Neural crest cell (in vitro differentiated cells): ENCODE results near the gene CLCC1. TPM values are rescaled to one million over a fixed set of nuclear protein-coding genes. Genes with fewer than 3 reads are reported as not detected.
"Not testable (repeated sequence)": the region's sequence is repeated elsewhere in the genome, so short reads cannot be mapped to it uniquely, and the experiment has no call there.

Experiments used
- DNase-seq: peaks from one replicate; pipeline ENCODE4 v3.0.0; 2021; ENCODE audit warnings: low read depth, mixed read lengths, low spot score
- H3K27ac Mint-ChIP-seq: one replicate; pipeline ENCODE4 v1.8.0; 2021; ENCODE audit warnings: mild to moderate bottlenecking, mixed read lengths; ENCODE audit not compliant: unreplicated experiment
- H3K27me3 Mint-ChIP-seq: 2 replicates; pipeline ENCODE4 v1.8.0; 2021; ENCODE audit warnings: low read depth, mild to moderate bottlenecking, mixed read lengths
- H3K36me3 Mint-ChIP-seq: 2 replicates; pipeline ENCODE4 v1.8.0; 2021; ENCODE audit warnings: low read depth, mild to moderate bottlenecking, mixed read lengths
- H3K4me1 Mint-ChIP-seq: 2 replicates; pipeline ENCODE4 v1.8.0; 2021; ENCODE audit warnings: mixed read lengths
- H3K4me3 Mint-ChIP-seq: one replicate; pipeline ENCODE4 v1.8.0; 2021; ENCODE audit warnings: mild to moderate bottlenecking, mixed read lengths
- H3K9me3 Mint-ChIP-seq: 2 replicates; pipeline ENCODE4 v1.8.0; 2021; ENCODE audit warnings: mixed read lengths
- total RNA-seq: library from RNA; stranded (reverse); gene quantifications from 2 replicates; pipeline ENCODE4 v1.2.1, GENCODE V29; 2021
- TF ChIP-seq, protein P1 (sequence below): fragments of 200-600 bp; sonication (generic); conservative IDR thresholded peaks from 2 replicates; pipeline ENCODE4 v1.5.0; 2021; ENCODE audit warnings: antibody characterized with exemption, mild to moderate bottlenecking

The CLCC1 gene
- total RNA-seq, 1 donor from 2014 or later = 42.7 TPM

DNA sequence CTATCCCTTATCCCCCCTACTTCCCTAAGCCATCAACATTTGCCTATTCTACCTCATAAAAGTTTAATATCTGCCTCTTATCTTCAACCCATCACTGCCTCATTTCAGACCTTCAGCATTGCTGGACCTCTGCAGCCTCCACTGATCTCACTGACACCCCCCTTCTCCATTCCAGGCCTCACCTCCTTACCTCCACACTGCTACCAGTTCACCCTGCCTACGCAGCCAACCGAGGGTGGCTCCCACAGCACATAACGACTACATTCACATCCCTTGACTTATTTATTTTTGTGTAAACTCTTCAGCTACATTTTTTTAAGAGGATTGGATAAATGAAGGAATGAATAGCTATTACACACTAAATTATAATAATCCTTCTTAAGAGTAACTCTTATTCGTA is 14.2 kb downstream of the CLCC1 start:
- TF ChIP-seq, protein P1, sequence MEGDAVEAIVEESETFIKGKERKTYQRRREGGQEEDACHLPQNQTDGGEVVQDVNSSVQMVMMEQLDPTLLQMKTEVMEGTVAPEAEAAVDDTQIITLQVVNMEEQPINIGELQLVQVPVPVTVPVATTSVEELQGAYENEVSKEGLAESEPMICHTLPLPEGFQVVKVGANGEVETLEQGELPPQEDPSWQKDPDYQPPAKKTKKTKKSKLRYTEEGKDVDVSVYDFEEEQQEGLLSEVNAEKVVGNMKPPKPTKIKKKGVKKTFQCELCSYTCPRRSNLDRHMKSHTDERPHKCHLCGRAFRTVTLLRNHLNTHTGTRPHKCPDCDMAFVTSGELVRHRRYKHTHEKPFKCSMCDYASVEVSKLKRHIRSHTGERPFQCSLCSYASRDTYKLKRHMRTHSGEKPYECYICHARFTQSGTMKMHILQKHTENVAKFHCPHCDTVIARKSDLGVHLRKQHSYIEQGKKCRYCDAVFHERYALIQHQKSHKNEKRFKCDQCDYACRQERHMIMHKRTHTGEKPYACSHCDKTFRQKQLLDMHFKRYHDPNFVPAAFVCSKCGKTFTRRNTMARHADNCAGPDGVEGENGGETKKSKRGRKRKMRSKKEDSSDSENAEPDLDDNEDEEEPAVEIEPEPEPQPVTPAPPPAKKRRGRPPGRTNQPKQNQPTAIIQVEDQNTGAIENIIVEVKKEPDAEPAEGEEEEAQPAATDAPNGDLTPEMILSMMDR = no peak
- DNase-seq = no peak
- Mint-ChIP-seq H3K27me3 (no peaks in the 10 kb centered on the region), H3K4me3 (no peak overlapping the region), H3K4me1 (peaks cover 11% of the 10 kb centered on the region), H3K36me3 (peaks cover 8% of the 10 kb centered on the region), H3K9me3 (no peaks in the 10 kb centered on the region), H3K27ac (no peak overlapping the region)

DNA sequence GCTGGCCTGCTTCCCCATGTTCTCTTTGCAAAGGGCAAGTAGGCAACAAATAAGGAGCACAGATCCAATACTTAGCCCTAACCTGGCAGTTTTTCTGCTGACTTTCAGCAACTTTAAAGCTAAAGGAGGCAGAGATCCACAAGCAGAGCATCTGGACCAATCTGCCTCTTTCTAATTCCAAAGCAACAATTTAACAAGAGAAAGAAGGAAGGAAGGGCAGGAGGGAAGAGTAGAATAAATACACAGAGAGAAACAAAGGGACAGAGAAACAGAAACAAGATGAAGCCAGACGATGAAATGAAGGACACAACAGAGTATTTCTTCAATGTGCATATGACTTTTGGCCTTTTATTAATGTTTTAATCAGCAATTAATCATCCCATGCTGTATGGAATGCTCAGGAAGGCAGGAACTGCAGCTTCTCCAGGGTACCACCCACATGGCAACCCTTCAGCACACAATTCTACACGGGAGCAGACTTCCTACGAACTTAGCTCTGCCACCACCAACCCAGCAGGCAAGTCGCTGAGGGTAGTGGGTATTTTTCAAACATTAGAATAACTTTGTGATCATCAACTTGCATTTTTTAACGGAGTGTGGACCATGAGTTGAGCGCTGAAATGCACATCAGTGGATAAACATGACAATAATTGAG is 15.3 kb downstream of the CLCC1 start:
- H3K27ac Mint-ChIP-seq = no peak overlapping the region
- H3K9me3 Mint-ChIP-seq = no peaks in the 10 kb centered on the region
- H3K4me3 Mint-ChIP-seq = no peak overlapping the region

DNA sequence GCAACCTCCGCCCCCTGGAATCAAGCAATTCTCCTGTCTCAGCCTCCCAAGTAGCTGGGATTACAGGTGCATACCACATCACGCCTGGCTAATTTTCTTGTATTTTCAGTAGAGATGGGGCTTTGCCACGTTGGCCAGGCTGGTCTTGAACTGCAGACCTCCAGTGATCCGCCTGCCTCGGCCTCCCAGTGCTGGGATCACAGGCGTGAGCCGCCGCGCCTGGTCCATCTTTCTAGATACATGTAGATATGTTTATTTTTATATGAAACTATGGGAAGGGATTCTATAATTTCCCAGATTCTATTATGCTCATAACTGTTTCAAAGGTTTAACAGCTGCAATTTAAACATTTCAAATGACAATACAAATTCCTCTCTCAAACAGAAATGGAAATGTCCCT is 27.1 kb downstream of the CLCC1 start:
- Mint-ChIP-seq H3K36me3 (peaks cover 8% of the 10 kb centered on the region), H3K27me3 (no peaks in the 10 kb centered on the region), H3K27ac (no peak overlapping the region), H3K4me3 (no peak overlapping the region), H3K4me1 (no peaks in the 10 kb centered on the region), H3K9me3 (no peaks in the 10 kb centered on the region)
- TF ChIP-seq, protein P1 = no peak
- no peak for DNase-seq

More for the DNA sequence above, 15.3 kb downstream of the CLCC1 start:
- H3K4me1 Mint-ChIP-seq = peaks cover 11% of the 10 kb centered on the region
- peaks cover 6% of the 10 kb centered on the region for H3K36me3 Mint-ChIP-seq
- H3K27me3 Mint-ChIP-seq = no peaks in the 10 kb centered on the region
- TF ChIP-seq, protein P1 = no peak
- DNase-seq = no peak

DNA sequence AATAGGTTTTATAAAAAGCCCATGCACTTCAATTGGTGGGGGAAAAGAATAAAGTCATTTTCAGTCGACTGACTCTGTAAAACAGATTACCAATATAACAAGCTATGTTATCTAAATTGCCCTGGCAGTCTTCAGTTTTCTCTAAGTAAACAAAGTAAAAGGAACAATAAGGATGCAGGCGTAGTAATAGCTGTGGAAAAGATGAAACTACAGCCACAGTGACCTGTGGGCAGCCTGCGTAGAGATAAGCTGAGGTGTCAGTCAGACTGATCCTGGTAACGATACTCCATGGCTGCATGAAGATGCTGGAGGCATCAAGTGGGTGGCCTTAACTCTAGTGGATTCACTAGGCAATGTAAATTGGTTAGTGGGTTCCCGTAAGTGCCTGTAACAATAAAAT is 29.3 kb downstream of the CLCC1 start:
- peaks cover 12% of the 10 kb centered on the region for H3K36me3 Mint-ChIP-seq
- H3K4me3 Mint-ChIP-seq = no peak overlapping the region
- no peaks in the 10 kb centered on the region for H3K9me3 Mint-ChIP-seq
- DNase-seq = no peak
- H3K27ac Mint-ChIP-seq = no peak overlapping the region
- no peaks in the 10 kb centered on the region for H3K27me3 Mint-ChIP-seq
- H3K4me1 Mint-ChIP-seq = no peaks in the 10 kb centered on the region
- TF ChIP-seq, protein P1 = no peak

DNA sequence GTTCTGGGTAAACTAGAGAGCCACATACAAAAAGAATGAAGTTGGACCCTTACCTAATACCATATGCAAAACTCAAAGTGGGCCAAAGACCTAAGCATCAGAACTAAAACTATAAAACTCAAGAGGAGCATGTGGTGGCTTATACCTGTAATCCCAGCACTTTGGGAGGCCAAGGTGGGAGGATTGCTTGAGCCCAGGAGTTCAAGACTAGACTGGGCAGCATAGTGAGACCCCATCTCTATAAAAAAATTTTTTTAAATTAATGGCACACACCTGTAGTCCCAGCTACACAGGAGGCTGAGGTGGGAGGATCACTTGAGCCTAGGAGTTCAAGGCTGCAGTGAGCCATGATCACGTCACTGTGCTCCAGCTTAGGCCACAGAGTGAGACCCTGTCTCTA is 35.7 kb downstream of the CLCC1 start:
- H3K4me1 Mint-ChIP-seq, H3K27ac Mint-ChIP-seq, H3K9me3 Mint-ChIP-seq, H3K4me3 Mint-ChIP-seq, DNase-seq, H3K27me3 Mint-ChIP-seq: not testable (repeated sequence)
- peaks cover 18% of the 10 kb centered on the region for H3K36me3 Mint-ChIP-seq

DNA sequence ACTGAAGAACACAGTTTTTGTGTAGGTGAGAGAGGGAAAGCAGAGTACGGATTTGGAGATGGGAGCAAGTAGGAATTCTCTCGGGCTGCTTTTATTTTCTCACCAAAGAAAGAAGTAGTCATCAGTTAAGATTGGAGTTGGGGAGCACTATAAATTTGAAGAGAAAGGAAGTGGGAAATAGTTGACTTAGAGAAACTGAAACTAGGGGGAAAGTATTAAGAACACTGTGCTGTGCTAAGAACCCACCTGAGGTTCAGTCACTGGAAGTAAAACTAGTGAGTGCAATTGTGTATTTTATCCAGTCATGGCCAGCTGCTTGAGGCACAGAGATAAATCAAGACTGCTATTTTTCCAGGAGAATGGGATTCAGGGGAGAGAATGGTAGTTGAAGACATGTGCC is 37.4 kb downstream of the CLCC1 start:
- H3K27ac Mint-ChIP-seq = no peak overlapping the region
- H3K36me3 Mint-ChIP-seq = peaks cover 15% of the 10 kb centered on the region
- H3K9me3 Mint-ChIP-seq = no peaks in the 10 kb centered on the region
- no peak for DNase-seq
- H3K4me3 Mint-ChIP-seq = no peak overlapping the region
- no peaks in the 10 kb centered on the region for H3K4me1 Mint-ChIP-seq
- no peaks in the 10 kb centered on the region for H3K27me3 Mint-ChIP-seq
- TF ChIP-seq, protein P1 = no peak
